Kidney epithelial cell (primary cell): ENCODE results near the gene MALT1. TPM values are rescaled to one million over a fixed set of nuclear protein-coding genes. Genes with fewer than 3 reads are reported as not detected.

Experiments
- DNase-seq: peaks from one replicate; pipeline ENCODE4 v3.0.0-alpha.2; 2010; ENCODE audit warnings: low read depth
- H3K27me3 ChIP-seq: 2 replicates; pipeline ENCODE4 v1.6.0; 2011; ENCODE audit warnings: low read length; ENCODE audit not compliant: control insufficient read depth, insufficient read depth
- H3K36me3 ChIP-seq: 2 replicates; pipeline ENCODE4 v1.5.1; 2011; ENCODE audit warnings: low read length; ENCODE audit not compliant: control insufficient read depth, insufficient read depth
- H3K4me3 ChIP-seq: 2 replicates; pipeline ENCODE4 v1.5.1; 2011; ENCODE audit warnings: low read depth, mild to moderate bottlenecking, control low read depth, low read length
- CTCF ChIP-seq: IDR thresholded peaks from 2 replicates; pipeline ENCODE4 v1.5.1; 2011; ENCODE audit warnings: mild to moderate bottlenecking, moderate library complexity, low read length, control low read depth, inconsistent platforms; ENCODE audit not compliant: insufficient read depth, poor library complexity, severe bottlenecking
- total RNA-seq: library from RNA; depleted of rRNA; stranded (reverse); fragments of >200 nt; gene quantifications from 2 replicates; pipeline ENCODE4 v1.2.3, GENCODE V29; 2015

Gene MALT1
- total RNA-seq, 1 donor from 2014 or later: 19.8 TPM

GRCh38 chr18:58785171-58785805, 114.0 kb downstream of the MALT1 start:
- TF ChIP-seq CTCF: peak; percentile 29
- no peaks in the 10 kb centered on the region for H3K27me3 ChIP-seq
- no peak overlapping the region for H3K4me3 ChIP-seq
- H3K36me3 ChIP-seq: no peaks in the 10 kb centered on the region
- peak; percentile 91 for DNase-seq

GRCh38 chr18:58785870-58786269, 114.6 kb downstream of the MALT1 start:
- Histone ChIP-seq H3K4me3 (no peak overlapping the region), H3K27me3 (no peaks in the 10 kb centered on the region), H3K36me3 (no peaks in the 10 kb centered on the region)
- DNase-seq: no peak
- TF ChIP-seq CTCF: no peak

- H3K4me3 ChIP-seq: no peak overlapping the region
- DNase-seq: no peak
- TF ChIP-seq CTCF: no peak
- H3K36me3 ChIP-seq: no peaks in the 10 kb centered on the region
- no peaks in the 10 kb centered on the region for H3K27me3 ChIP-seq
Observed at GRCh38 chr18:58787536-58788149, 116.4 kb downstream of the MALT1 start.

GRCh38 chr18:58788470-58788869, 117.2 kb downstream of the MALT1 start:
- no peaks in the 10 kb centered on the region for H3K36me3 ChIP-seq
- H3K27me3 ChIP-seq: no peaks in the 10 kb centered on the region
- no peak overlapping the region for H3K4me3 ChIP-seq
- DNase-seq: no peak
- TF ChIP-seq CTCF: no peak

- Histone ChIP-seq H3K27me3 (no peaks in the 10 kb centered on the region), H3K36me3 (no peaks in the 10 kb centered on the region), H3K4me3 (no peak overlapping the region)
- no peak for DNase-seq
- TF ChIP-seq CTCF: no peak
Observed at GRCh38 chr18:58788971-58789875, 118.0 kb downstream of the MALT1 start.
